Loucy (cell line): ENCODE data around the gene PAAF1.

Experiments used
- CTCF ChIP-seq: fragments of 200-600 bp; sonication (generic); conservative IDR thresholded peaks from 2 replicates; pipeline ENCODE4 v1.5.1; 2014; ENCODE audit warnings: mild to moderate bottlenecking, antibody characterized with exemption, low read length
- EZH2phosphoT487 ChIP-seq: fragments of 200-600 bp; IDR thresholded peaks from 2 replicates; pipeline ENCODE4 v1.6.1; 2018; ENCODE audit warnings: antibody characterized with exemption, mild to moderate bottlenecking, moderate library complexity, borderline replicate concordance

DNA sequence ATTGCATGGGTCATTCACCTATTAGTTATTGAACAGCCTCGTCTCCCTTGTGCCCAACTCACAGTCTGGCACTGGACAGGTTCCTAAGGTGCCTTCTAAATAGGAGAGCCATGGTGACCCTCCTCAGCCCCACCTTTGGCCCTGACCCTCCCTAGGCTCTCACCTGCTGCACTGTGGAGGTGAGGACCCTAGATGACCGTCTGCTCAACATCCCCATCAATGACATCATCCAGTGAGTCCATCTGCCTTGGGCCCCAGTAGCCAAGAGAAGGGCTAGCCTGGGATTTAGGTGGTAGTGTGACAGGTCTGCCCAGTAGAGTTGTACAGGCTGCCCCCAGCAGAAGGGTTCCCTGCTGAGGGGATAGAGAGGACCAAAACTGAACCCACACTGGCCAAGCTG, 92.3 kb downstream of the PAAF1 start:
- TF ChIP-seq EZH2phosphoT487 (no peak), CTCF (no peak)
